Stimulated activated naive CD4-positive, alpha-beta T cell (primary cell): ENCODE measurements around the gene HTR5A.

Source experiments
- DNase-seq, 6 experiments: peaks; one replicate each; lab custom pipeline; 2025; lab: John Stamatoyannopoulos, UW

HTR5A gene

GRCh38 chr7:155090684-155091083 lies 20.6 kb downstream of the HTR5A start:
- no peak for DNase-seq

GRCh38 chr7:155093596-155093995 lies 23.5 kb downstream of the HTR5A start:
- no peak for DNase-seq

DNA sequence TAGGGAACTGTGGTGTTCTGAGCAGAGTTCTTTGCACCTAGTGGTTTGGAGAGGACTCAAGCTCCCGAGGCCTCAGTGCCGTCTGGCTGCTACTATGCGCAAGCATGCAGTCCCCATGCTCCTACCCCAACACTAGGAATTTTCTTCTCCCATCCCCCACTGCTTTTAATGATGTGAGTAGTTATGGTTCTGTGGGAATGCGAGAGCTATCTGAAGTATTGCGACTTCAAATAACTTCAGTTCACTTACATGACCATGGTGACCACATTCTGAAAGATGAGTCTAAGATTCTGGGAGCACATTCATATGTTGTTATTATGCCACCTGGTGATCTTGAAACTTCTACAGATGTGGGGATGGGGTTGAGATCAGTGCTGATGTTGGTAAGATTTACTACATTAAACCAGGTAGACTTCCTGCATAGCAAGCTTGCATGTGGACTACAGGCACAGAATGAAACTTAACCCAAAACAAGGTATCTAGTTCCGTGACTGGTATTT lies 24.6 kb downstream of the HTR5A start:
- DNase-seq, result no peak

GRCh38 chr7:155097338-155097737 lies 27.2 kb downstream of the HTR5A start:
- DNase-seq, result no peak

DNA sequence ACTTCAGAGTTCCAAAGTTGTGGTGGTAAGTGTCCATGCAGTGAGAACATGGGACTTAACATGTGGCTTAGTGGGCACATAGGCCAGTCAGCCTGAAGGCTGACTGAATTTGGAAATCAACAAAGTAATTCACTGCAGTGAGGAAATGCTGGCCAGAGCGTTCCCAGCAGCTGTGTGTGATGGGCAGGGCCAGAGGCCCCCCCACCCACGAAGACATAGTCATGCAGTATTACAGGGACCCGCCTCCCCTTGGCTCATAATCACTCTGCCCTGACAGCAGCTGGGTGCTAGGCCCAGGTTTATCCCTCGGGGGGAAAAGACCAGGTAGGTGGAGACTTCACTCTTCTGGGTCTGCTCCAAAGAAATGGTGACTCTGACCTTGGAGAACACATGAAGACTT lies 33.7 kb downstream of the HTR5A start:
- no peak for DNase-seq

DNA sequence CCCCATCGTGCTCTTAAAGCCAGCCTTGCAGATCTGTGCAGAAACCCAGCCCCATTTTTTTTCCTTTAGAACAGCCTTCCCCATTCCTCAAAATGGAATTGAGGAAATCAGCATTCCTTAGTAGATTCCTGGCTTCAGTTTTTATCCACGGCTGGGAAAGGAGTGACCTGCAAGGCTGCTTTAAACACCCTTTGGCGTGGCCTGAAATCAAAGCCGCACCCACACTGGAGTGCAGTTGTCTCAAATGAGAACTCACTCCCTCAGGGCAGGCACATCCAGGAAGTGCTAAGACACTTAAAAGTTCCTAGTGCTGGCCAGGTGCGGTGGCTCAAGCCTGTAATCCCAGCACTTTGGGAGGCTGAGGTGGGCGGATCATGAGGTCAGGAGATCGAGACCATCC lies 34.8 kb downstream of the HTR5A start:
- no peak for DNase-seq

GRCh38 chr7:155106356-155106755 lies 36.2 kb downstream of the HTR5A start:
- no peak for DNase-seq

DNA sequence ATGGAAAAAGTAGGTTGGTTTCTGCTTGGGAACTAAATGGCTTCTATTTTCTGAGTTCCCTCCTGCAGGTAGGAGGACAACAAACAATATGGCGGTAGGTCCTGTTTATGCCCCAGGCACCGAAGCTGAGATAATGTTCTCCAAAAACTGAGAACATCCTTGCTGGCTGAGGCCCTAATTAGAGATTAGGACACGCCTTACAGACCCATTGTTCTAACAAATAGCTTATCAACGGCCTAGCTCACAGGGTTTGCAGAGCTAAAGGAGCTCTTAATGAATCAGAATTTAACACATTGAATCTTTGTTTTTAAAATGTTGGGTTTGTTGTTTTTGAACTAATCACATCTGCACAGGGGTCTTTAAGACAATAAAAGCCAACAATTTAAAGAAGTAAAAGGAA lies 37.0 kb downstream of the HTR5A start:
- DNase-seq, result no peak

DNA sequence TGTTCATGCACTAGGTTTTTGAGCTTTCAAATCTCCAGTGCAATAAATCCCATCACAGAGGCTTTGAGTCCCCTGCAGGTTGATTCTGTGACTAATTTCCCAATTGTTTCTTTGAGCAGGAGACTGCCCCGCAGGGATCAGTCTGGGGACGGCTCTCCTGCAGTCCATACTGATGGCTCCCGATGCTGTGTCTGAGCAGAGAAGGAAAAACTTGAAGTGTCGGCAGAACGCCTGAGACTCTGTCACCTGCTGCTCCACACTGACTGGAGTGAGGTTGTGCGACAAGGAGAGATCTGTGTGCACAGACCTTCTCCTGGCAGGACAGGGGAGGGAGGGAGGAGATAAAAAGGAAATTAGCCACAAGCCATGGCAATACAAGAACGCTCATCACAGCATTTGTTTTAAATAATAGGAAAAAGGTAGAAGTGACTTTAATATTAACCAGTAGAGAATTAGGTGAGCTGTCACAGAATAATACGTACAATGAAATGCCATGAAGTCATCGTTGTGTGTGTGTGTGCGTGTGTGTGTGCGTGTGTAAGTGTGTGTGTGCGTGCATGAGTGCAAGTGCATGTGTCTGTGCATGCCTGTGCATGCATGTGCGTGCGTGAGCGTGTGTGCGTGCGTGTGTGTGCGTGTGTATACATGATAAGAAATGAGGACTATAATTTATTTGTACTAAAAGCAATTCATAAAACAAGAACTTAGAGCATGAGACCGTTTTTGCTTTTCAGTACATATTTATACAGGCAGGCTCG lies 38.2 kb downstream of the HTR5A start:
- DNase-seq, result no peak

DNA sequence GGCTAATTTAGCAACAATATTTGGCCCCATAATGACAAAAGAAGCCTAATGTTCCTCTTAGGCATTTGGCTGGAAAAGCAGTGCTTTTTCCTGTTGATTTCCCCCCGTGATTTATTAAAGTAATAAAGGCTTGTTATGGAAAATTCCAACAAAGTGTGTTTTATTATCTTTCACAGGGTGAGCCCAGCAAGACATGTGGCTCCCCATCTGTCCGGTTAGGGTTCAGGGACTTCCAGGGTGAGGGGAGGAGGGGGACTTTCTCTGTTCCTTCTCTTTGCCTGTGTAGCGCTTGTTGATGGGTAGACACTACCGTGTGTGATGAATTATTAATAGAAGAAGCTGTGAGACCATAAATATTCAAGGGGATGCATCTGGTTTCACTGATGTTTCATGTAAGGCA lies 39.0 kb downstream of the HTR5A start:
- no peak for DNase-seq

GRCh38 chr7:155115288-155115687 lies 45.2 kb downstream of the HTR5A start:
- DNase-seq, result no peak

- DNase-seq, result no peak
These were observed 49.8 kb downstream of the HTR5A start for GRCh38 chr7:155119801-155120382.

GRCh38 chr7:155120460-155120859 lies 50.3 kb downstream of the HTR5A start:
- DNase-seq, result no peak

DNA sequence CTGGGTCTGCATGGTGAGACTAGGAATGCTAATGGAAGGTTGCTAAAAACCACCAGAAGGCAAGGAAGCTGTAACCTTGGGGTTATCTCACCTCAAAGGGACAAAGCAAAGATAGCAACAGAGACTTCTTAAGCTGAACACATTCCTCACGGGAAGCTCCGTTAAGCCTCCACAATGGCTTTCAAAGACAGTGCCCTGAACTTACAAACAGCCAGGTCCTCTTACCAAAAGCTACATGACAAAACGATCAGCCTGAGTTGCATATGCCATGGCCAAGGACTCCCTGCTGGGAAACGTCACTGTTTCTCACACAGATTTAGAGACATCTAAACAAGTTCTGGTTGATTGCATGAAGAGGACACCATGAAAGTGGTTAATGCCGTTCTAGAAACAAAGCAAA lies 52.7 kb downstream of the HTR5A start:
- DNase-seq, result no peak

- DNase-seq, result no peak
These were observed 53.3 kb downstream of the HTR5A start for GRCh38 chr7:155123413-155123812.

- no peak for DNase-seq
These were observed 54.6 kb downstream of the HTR5A start for GRCh38 chr7:155124706-155125105.

DNA sequence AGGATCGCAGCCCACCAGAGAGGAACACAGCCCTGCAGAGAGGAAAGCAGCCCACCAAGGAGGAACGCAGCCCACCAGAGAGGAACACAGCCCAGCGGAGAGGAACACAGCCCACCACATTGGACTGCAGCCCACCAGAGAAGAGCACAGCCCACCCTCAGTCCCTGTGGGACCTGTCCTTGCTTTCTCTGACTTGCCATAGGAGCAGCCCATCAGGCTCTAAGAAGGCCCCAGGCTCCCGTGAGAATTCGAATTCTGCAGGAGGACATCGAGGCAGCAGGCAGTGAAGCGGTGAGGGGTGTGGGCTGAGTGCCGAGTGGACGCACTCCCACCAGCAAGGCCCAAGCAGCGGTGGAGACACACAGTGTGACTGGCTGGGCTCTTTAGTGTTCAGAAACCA lies 59.1 kb downstream of the HTR5A start:
- DNase-seq, result no peak

GRCh38 chr7:155129789-155130188 lies 59.7 kb downstream of the HTR5A start:
- DNase-seq, result no peak

DNA sequence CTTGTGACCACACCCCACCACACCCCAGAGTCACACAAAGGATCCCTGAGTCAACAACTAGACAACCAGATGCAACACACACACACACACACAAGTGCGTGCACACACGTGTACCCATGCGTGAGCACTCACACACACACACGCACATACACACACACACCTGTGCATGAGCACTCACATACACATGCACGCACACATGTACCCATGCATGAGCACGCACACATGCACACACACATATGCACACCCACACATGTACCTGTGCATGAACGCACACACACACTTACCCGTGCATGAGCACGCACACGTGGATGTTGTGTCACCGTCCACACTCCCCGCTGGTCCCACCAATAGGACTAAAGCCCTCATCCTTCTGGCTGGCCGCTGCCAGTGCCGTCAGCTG lies 60.4 kb downstream of the HTR5A start:
- no peak for DNase-seq

DNA sequence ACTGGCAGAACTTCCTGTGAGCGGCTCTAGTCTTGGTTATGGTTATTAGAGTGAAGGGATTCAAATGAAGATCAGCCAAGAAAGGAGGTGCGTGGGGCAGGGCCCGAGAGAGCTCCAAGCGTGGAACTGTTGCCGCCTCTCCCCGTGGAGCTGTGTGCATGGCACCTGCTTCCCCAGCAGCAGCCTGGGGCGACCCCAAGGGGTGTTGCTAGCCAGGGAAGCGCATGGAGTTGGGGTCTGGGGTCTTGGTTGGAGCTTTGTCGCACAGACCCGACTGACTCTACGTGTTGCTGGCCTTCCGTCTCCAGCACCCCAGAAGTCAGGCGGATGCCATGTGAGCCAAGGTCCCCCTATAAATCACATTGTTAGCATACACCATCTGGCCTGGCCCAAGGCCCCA lies 61.0 kb downstream of the HTR5A start:
- no peak for DNase-seq

GRCh38 chr7:155132431-155132830 lies 62.3 kb downstream of the HTR5A start:
- DNase-seq, result no peak

- no peak for DNase-seq
These were observed 66.6 kb downstream of the HTR5A start for GRCh38 chr7:155136619-155137243.
